HG02852 (cell line): ENCODE data around the gene SPATA21.

Experiments used
- ATAC-seq: cut with Tn5 transposase; IDR thresholded peaks from one replicate; pipeline ENCODE4 v1.9.1; 2021; ENCODE audit warnings: mild to moderate bottlenecking, moderate library complexity; ENCODE audit not compliant: unreplicated experiment

The SPATA21 gene

DNA sequence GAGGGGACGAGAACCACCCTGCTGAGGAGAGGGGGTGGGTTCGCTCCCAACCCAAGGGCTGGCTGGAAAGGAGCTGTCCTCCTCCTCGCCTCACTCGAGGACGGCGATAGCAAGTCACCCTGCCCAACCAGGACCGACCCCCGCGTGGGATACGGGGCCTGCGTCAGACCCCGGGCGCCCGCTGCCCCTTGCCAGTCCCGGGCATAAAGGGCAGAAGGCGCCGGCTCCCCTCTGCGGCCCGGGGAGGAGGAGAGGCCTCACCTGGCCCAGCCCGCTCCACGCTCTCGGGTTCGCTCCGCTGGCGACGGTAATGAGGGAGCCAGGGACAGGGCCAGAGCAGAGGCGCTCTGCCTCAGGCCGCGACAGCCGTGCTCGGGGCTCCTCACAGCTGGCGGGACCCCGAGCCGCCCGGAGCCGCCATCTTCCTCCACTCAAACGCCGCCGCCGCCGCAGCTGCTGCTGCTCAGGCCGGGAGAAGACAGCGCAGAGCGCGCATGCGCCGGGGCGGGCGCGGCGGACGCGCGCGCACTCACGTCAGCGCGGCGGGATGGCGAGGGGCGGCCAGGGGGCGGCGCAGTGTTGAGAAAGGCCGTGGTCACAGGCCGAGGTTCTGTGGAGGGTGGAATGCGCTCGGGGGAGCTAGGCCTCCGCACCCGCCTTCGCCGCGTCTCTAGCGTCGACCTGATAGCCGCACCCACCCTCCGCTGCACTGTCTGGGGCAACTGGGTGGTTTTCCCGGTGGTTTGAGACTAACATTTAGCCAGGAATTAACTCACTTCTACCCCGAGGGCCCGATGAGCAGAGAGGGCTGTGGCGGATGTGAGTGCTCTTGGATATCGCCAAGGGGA lies 85.0 kb downstream of the SPATA21 start, which contains the start of gene FBXO42:
Gene FBXO42 (minus strand): TSS at position 487 of the 848 bp plus-strand sequence. CDS start 37,062 bp downstream, outside the sequence.
- peak; percentile 79 for ATAC-seq

- no peak for ATAC-seq
Observed at GRCh38 chr1:16351456-16351993, 85.7 kb downstream of the SPATA21 start.

GRCh38 chr1:16349847-16350406 lies 87.3 kb downstream of the SPATA21 start:
- no peak for ATAC-seq
